Esophagus squamous epithelium (tissue), 5 donors: Measurements from ENCODE around the gene MERTK. TPM values are rescaled to one million over a fixed set of nuclear protein-coding genes. Genes with fewer than 3 reads are reported as not detected.

Source experiments
- DNase-seq: peaks from one replicate; lab custom pipeline; 2025; lab: John Stamatoyannopoulos, UW
- H3K27ac ChIP-seq, 4 donors: fragments of 200-600 bp; sonication (generic); one replicate each; pipeline ENCODE4 v1.5.1; 2016 to 2019; ENCODE audit warnings: mild to moderate bottlenecking in 1 of 4
- H3K27me3 ChIP-seq, 4 donors: fragments of 200-600 bp; sonication (generic); 1 replicate in 3 of 4; 2 replicates in 1 of 4; pipeline versions ENCODE4 v1.5.1 to v1.6.0; 2017 to 2021; ENCODE audit warnings: antibody characterized with exemption in 1 of 4
- H3K36me3 ChIP-seq, 3 donors: fragments of 200-600 bp; sonication (generic); one replicate each; pipeline ENCODE4 v1.5.1; 2016 to 2019
- H3K4me1 ChIP-seq, 3 donors: fragments of 200-600 bp; sonication (generic); one replicate each; pipeline ENCODE4 v1.5.1; 2017 to 2019
- H3K4me3 ChIP-seq, 4 donors: fragments of 200-600 bp; sonication (generic); 1 replicate in 3 of 4; 2 replicates in 1 of 4; pipeline ENCODE4 v1.5.1; 2016 to 2019; ENCODE audit warnings: mild to moderate bottlenecking in 2 of 4, moderate library complexity in 1 of 4
- H3K9me3 ChIP-seq, 3 donors: fragments of 200-600 bp; sonication (generic); one replicate each; pipeline ENCODE4 v1.5.1; 2016 to 2019
- POLR2A ChIP-seq, 4 donors: fragments of 450-650 bp; IDR thresholded peaks; one replicate each; pipeline ENCODE4 v1.6.1; 2017; ENCODE audit warnings: antibody characterized with exemption in 4 of 4, mild to moderate bottlenecking in 4 of 4, moderate library complexity in 3 of 4
- WGBS, 2 donors: methylation state at CpG; one replicate each; pipeline ENCODE4 v1.1.5; 2018; 5-methylcytosine and 5-hydroxymethylcytosine counted together
- intact Hi-C: fragments of 100-400 bp; cut with DNase I; formaldehyde crosslinking; loops from one replicate; pipeline ENCODE4 v1.15.0; 2022
- total RNA-seq, 4 donors: library from RNA; depleted of rRNA; stranded (reverse); fragments of >200 nt; gene quantifications; one replicate each; pipeline ENCODE4 v1.1.0, GENCODE V29; 2016
- TF ChIP-seq, protein P1 (sequence below), 6 experiments: fragments of 450-650 bp in 4 of 6; fragments of 200-600 bp in 2 of 6; sonication (generic) in 2 of 6; IDR thresholded peaks; one replicate each; pipeline ENCODE4 v1.5.1; 2016 to 2019; ENCODE audit warnings: antibody characterized with exemption in 6 of 6, mild to moderate bottlenecking in 4 of 6, moderate library complexity in 4 of 6
- donor health status: DM: yes; HTN: yes; CAD: no.

The MERTK gene
- total RNA-seq, 4 donors from 2014 or later = 1.7 to 13.7 (median 7.0) TPM

DNA sequence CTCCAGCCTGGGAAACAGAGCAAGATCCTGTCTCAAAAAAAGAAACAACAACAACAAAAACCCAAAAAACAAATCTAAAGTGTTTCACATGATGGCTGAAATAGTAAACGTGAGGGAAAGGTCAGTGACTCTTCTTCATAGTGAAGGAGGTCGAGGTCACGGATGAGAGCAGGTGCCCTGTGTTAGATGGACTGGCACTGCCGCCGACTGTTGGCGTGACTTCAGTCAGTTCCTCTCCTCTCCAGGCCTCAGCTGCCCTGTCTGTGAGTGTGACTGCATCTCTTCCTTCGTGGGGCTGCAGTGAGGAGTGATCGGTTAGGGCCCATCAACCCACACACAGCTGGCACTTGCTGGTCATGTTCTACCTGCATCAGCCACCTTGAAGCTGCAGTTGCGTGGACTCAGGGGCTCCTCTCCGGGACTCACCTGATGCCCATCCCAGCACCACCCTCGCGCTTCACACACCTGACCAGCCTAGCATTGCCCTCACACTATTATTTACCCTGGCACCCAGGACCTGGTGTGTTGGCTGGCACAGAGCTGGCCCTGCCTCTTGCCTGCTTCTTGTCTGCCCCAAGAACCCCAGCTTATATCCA, 126.6 kb downstream of the MERTK start:
- no peaks in the 10 kb centered on the region for H3K9me3 ChIP-seq
- H3K4me1 ChIP-seq = no peaks in the 10 kb centered on the region
- peaks cover 0 to 17% (median 0%) of the 10 kb centered on the region in 3 donors for H3K36me3 ChIP-seq
- no peak overlapping the region for H3K27ac ChIP-seq
- DNase-seq = no peak
- no peak overlapping the region for H3K4me3 ChIP-seq
- TF ChIP-seq, protein P1, sequence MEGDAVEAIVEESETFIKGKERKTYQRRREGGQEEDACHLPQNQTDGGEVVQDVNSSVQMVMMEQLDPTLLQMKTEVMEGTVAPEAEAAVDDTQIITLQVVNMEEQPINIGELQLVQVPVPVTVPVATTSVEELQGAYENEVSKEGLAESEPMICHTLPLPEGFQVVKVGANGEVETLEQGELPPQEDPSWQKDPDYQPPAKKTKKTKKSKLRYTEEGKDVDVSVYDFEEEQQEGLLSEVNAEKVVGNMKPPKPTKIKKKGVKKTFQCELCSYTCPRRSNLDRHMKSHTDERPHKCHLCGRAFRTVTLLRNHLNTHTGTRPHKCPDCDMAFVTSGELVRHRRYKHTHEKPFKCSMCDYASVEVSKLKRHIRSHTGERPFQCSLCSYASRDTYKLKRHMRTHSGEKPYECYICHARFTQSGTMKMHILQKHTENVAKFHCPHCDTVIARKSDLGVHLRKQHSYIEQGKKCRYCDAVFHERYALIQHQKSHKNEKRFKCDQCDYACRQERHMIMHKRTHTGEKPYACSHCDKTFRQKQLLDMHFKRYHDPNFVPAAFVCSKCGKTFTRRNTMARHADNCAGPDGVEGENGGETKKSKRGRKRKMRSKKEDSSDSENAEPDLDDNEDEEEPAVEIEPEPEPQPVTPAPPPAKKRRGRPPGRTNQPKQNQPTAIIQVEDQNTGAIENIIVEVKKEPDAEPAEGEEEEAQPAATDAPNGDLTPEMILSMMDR (IDR thresholded peaks at IDR 0.05) = no peak
- no peak for TF ChIP-seq POLR2A (IDR thresholded peaks at IDR 0.05)
- 88 to 89% methylated on average over 12 of the region's 12 CpGs for WGBS, 2 donors
- intact Hi-C loops = no loop called here
- no peaks in the 10 kb centered on the region for H3K27me3 ChIP-seq

DNA sequence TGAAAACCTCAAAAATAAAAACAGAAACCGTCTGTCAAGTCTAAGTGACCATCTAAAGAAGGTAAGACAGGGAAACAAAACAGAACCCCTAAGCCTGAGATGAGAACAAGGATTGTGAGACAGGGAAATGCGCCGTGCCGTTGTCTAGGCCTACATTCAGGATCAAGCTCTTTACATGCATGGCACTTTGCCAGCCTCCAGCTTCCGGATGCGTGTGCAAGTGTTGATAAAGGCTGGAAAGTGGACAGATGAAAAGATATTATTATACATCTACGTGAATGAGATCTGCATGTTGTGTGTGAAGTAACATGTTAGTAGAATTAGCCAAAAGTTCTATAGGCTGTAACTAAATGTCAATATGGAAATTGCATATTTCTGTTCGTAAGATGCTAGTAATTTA, 128.1 kb downstream of the MERTK start:
- H3K4me3 ChIP-seq = no peak overlapping the region
- WGBS, 2 donors = 74 to 79% methylated on average over 8 of the region's 8 CpGs
- H3K4me1 ChIP-seq = peaks cover 0 to 11% (median 4%) of the 10 kb centered on the region in 3 donors
- no peak for TF ChIP-seq POLR2A (IDR thresholded peaks at IDR 0.05)
- TF ChIP-seq, protein P1 (IDR thresholded peaks at IDR 0.05) = no peak
- H3K27ac ChIP-seq = no peak overlapping the region
- H3K36me3 ChIP-seq = peaks cover 0 to 15% (median 0%) of the 10 kb centered on the region in 3 donors
- intact Hi-C loops = no loop called here
- H3K9me3 ChIP-seq = no peaks in the 10 kb centered on the region
- DNase-seq = no peak
- H3K27me3 ChIP-seq = no peaks in the 10 kb centered on the region

DNA sequence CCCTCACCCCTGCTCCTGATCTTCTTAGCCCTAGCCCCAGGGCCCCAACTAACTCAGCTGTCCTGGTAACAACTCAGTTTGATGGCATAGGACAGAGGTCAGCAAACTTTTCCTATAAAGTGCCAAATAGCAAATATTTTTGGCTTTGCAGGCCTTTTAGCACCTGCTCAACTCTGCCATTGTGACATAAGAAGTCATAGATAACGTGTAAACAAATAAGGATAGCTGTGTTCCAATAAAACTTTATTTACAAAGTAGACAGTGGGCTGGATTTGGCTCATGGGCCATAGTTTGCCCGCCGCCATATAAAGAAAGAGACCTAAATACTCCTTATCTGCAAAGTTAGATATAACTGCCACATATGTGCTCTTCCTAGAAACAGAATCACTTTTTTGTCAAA, 129.4 kb downstream of the MERTK start:
- no peak overlapping the region for H3K4me3 ChIP-seq
- peaks cover 0 to 4% (median 0%) of the 10 kb centered on the region in 3 donors for H3K36me3 ChIP-seq
- H3K4me1 ChIP-seq = peaks cover 8 to 24% (median 17%) of the 10 kb centered on the region in 3 donors
- H3K9me3 ChIP-seq = no peaks in the 10 kb centered on the region
- WGBS, 2 donors = 92 to 95% methylated on average over 3 of the region's 3 CpGs
- H3K27ac ChIP-seq = no peak overlapping the region
- TF ChIP-seq, protein P1 (IDR thresholded peaks at IDR 0.05) = no peak
- no peak for TF ChIP-seq POLR2A (IDR thresholded peaks at IDR 0.05)
- no peaks in the 10 kb centered on the region for H3K27me3 ChIP-seq
- DNase-seq = no peak
- intact Hi-C loops = no loop called here

DNA sequence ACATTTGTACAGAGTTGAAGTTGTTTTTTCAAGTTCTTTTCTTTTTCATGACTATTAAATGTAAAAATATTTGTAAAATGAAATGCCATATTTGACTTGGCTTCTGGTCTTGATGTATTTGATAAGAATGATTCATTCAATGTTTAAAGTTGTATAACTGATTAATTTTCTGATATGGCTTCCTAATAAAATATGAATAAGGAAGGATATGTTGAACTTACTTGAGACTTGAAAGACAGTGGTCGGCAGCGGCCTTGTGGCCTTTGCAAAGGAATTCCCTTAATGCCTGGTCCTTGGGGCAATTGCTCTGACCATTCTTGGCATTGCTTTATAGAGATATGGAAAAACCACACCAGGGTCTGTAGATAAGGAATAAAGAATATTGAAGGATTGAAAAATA, 130.8 kb downstream of the MERTK start:
- no peak for DNase-seq
- H3K27ac ChIP-seq = no peak overlapping the region
- H3K27me3 ChIP-seq = no peaks in the 10 kb centered on the region
- TF ChIP-seq POLR2A (IDR thresholded peaks at IDR 0.05) = no peak
- TF ChIP-seq, protein P1 (IDR thresholded peaks at IDR 0.05) = no peak
- H3K36me3 ChIP-seq = no peaks in the 10 kb centered on the region
- peaks cover 18 to 38% (median 30%) of the 10 kb centered on the region in 3 donors for H3K4me1 ChIP-seq
- H3K4me3 ChIP-seq = no peak overlapping the region
- intact Hi-C loops = no loop called here
- WGBS, 2 donors = 91 to 95% methylated on average over 2 of the region's 2 CpGs
- H3K9me3 ChIP-seq = no peaks in the 10 kb centered on the region

DNA sequence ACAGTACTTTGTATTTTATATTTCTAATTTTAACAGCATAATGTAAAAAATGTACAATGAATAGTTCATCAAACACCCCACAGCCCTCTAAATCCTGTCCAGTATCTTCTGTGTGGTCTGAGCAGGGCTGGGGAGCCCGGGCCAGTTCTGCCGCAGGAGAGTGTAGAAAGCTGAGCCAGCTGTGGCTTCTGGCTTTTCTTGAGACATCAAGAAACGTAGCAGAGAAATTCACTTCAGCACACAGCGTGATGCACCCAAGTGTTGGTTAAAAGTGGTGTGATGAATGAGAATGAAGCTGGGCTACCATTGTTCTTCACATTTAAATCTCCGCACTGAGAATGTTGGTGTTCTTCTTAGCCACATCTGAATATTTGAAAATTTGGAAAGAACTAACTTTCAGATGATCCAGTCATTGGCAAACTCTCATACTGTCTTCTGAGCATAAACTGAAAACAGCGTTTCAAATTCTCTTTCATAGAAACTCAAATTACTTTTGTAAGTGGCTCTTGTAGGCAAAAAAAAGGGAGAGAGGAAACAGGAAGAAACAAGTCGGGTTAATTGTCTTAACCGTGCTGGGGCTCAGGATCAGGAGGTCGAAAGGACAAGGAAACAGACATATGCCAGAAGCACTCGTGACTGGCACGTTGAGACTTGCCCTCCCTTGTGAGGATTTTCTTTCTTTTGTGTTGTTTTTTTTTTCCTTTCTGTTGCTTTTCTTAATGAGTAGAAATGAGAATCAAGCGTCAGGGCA, 133.2 kb downstream of the MERTK start:
- no peaks in the 10 kb centered on the region for H3K36me3 ChIP-seq
- 11 to 12% methylated on average over 12 of the region's 12 CpGs for WGBS, 2 donors

More for the DNA sequence above, 133.2 kb downstream of the MERTK start:
- H3K4me1 ChIP-seq = peaks cover 18 to 51% (median 30%) of the 10 kb centered on the region in 3 donors
- intact Hi-C loops = no loop called here
- peak overlapping the region in 2 of 4 donors; percentile 9 to 39 for H3K4me3 ChIP-seq
- no peaks in the 10 kb centered on the region for H3K9me3 ChIP-seq
- DNase-seq = no peak
- no peaks in the 10 kb centered on the region for H3K27me3 ChIP-seq
- TF ChIP-seq, protein P1 (IDR thresholded peaks at IDR 0.05) = no peak
- TF ChIP-seq POLR2A (IDR thresholded peaks at IDR 0.05) = no peak
- peak overlapping the region; percentile 65 to 85 (median 78) for H3K27ac ChIP-seq
